ENCODE results near the gene ZDHHC11B.
A peak's percentile ranks its signal among the peaks of the same experiment; 100 is the strongest.
"Not testable (repeated sequence)": the region's sequence is repeated elsewhere in the genome, so short reads cannot be mapped to it uniquely, and the experiment has no call there.

ZDHHC11B gene

GRCh38 chr5:683551-684481 is 100.7 kb downstream of the ZDHHC11B start:
- DNase-seq = no peak

- DNase-seq = not testable (repeated sequence)
Observed at GRCh38 chr5:682651-683358, 101.7 kb downstream of the ZDHHC11B start.

- DNase-seq = not testable (repeated sequence)
Observed at GRCh38 chr5:682216-682615, 102.3 kb downstream of the ZDHHC11B start.

GRCh38 chr5:681317-682191 is 103.0 kb downstream of the ZDHHC11B start:
- not testable (repeated sequence) for DNase-seq

GRCh38 chr5:680836-681235 is 103.7 kb downstream of the ZDHHC11B start:
- not testable (repeated sequence) for DNase-seq

- not testable (repeated sequence) for DNase-seq
Observed at GRCh38 chr5:680118-680795, 104.3 kb downstream of the ZDHHC11B start.

- DNase-seq = not testable (repeated sequence)
Observed at GRCh38 chr5:679166-679895, 105.2 kb downstream of the ZDHHC11B start.

- not testable (repeated sequence) for DNase-seq
Observed at GRCh38 chr5:678521-678920, 106.0 kb downstream of the ZDHHC11B start.

GRCh38 chr5:677131-678101 is 107.1 kb downstream of the ZDHHC11B start:
- DNase-seq = no peak

GRCh38 chr5:676699-677076 is 107.8 kb downstream of the ZDHHC11B start:
- no peak for DNase-seq

- DNase-seq = no peak
Observed at GRCh38 chr5:675871-676698, 108.4 kb downstream of the ZDHHC11B start.

GRCh38 chr5:675111-675870 is 109.2 kb downstream of the ZDHHC11B start:
- no peak for DNase-seq

GRCh38 chr5:674630-675011 is 109.9 kb downstream of the ZDHHC11B start:
- DNase-seq = peak; percentile 32

GRCh38 chr5:673831-674629 is 110.5 kb downstream of the ZDHHC11B start:
- peak; percentile 41 for DNase-seq

- DNase-seq = no peak
Observed at GRCh38 chr5:673161-673830, 111.2 kb downstream of the ZDHHC11B start.

GRCh38 chr5:672329-673160 is 112.0 kb downstream of the ZDHHC11B start:
- peak; percentile 94 for DNase-seq
